ACC112 (cell line): ENCODE data around the gene MFGE8.
A peak's percentile ranks its signal among the peaks of the same experiment; 100 is the strongest.

Source experiments
- H2AFZ ChIP-seq: fragments of 200-600 bp; sonication (generic); one replicate; pipeline ENCODE4 v1.6.0; 2017; ENCODE audit warnings: antibody characterized with exemption, low read length; ENCODE audit not compliant: unreplicated experiment
- H3K27ac ChIP-seq: fragments of 200-600 bp; sonication (generic); 2 replicates; pipeline ENCODE4 v1.5.1; 2014; ENCODE audit warnings: low read depth, mild to moderate bottlenecking, antibody characterized with exemption, low read length, moderate library complexity
- H3K27me3 ChIP-seq: fragments of 200-600 bp; sonication (generic); 2 replicates; pipeline ENCODE4 v1.6.1; 2014; ENCODE audit warnings: mild to moderate bottlenecking, antibody characterized with exemption, low read length, moderate library complexity, mixed read lengths; ENCODE audit not compliant: insufficient read depth
- H3K36me3 ChIP-seq: fragments of 200-600 bp; sonication (generic); 2 replicates; pipeline ENCODE4 v1.6.1; 2016; ENCODE audit warnings: mild to moderate bottlenecking, antibody characterized with exemption, low read length, moderate library complexity, mixed read lengths; ENCODE audit not compliant: insufficient read depth
- H3K4me1 ChIP-seq: fragments of 200-600 bp; sonication (generic); one replicate; pipeline ENCODE4 v1.6.1; 2016; ENCODE audit warnings: low read length, mixed read lengths; ENCODE audit not compliant: insufficient read depth, unreplicated experiment, control insufficient read depth
- H3K4me3 ChIP-seq: fragments of 200-600 bp; sonication (generic); 2 replicates; pipeline ENCODE4 v1.5.1; 2014; ENCODE audit warnings: mild to moderate bottlenecking, low read depth, low read length
- H3K79me2 ChIP-seq: fragments of 200-600 bp; sonication (generic); one replicate; pipeline ENCODE4 v1.6.0; 2016; ENCODE audit warnings: low read length; ENCODE audit not compliant: control insufficient read depth, unreplicated experiment, insufficient read depth

Gene MFGE8

GRCh38 chr15:88918738-88919137, 5.6 kb upstream of the MFGE8 start:
- no peaks in the 10 kb centered on the region for H3K79me2 ChIP-seq
- peaks cover 36% of the 10 kb centered on the region for H3K4me1 ChIP-seq
- no peaks in the 10 kb centered on the region for H3K36me3 ChIP-seq
- H3K4me3 ChIP-seq = no peak overlapping the region
- H2AFZ ChIP-seq = no peak overlapping the region
- H3K27ac ChIP-seq = peak overlapping the region; percentile 78
- H3K27me3 ChIP-seq = no peaks in the 10 kb centered on the region

- Histone ChIP-seq H3K79me2 (no peaks in the 10 kb centered on the region), H3K27me3 (no peaks in the 10 kb centered on the region), H3K4me3 (no peak overlapping the region), H3K27ac (no peak overlapping the region), H2AFZ (no peak overlapping the region), H3K4me1 (peaks cover 36% of the 10 kb centered on the region), H3K36me3 (no peaks in the 10 kb centered on the region)
These were observed 4.6 kb upstream of the MFGE8 start for GRCh38 chr15:88917760-88918159.

GRCh38 chr15:88915354-88915753, 2.2 kb upstream of the MFGE8 start:
- H3K36me3 ChIP-seq = no peaks in the 10 kb centered on the region
- peak overlapping the region; percentile 19; the same call in 1 of the 2 replicates for H3K27ac ChIP-seq
- no peaks in the 10 kb centered on the region for H3K27me3 ChIP-seq
- no peak overlapping the region for H2AFZ ChIP-seq
- H3K4me3 ChIP-seq = no peak overlapping the region
- H3K4me1 ChIP-seq = peaks cover 42% of the 10 kb centered on the region
- H3K79me2 ChIP-seq = no peaks in the 10 kb centered on the region

- peak overlapping the region; percentile 63 for H3K27ac ChIP-seq
These were observed 631 bp upstream of the MFGE8 start for GRCh38 chr15:88913850-88914169.

GRCh38 chr15:88912500-88912921, 668 bp downstream of the MFGE8 start:
- H3K27ac ChIP-seq = peak overlapping the region; percentile 63

More at GRCh38 chr15:88913850-88914169, 631 bp upstream of the MFGE8 start:
- Histone ChIP-seq H3K79me2 (no peaks in the 10 kb centered on the region), H2AFZ (peak overlapping the region; percentile 30), H3K27me3 (no peaks in the 10 kb centered on the region), H3K36me3 (no peaks in the 10 kb centered on the region), H3K4me3 (peak overlapping the region; percentile 78), H3K4me1 (peaks cover 35% of the 10 kb centered on the region)

GRCh38 chr15:88911766-88912118, 1.4 kb downstream of the MFGE8 start:
- peaks cover 23% of the 10 kb centered on the region for H3K4me1 ChIP-seq
- H3K79me2 ChIP-seq = no peaks in the 10 kb centered on the region
- peak overlapping the region; percentile 78 for H3K4me3 ChIP-seq
- no peak overlapping the region for H2AFZ ChIP-seq
- no peaks in the 10 kb centered on the region for H3K27me3 ChIP-seq
- H3K36me3 ChIP-seq = no peaks in the 10 kb centered on the region
- H3K27ac ChIP-seq = peak overlapping the region; percentile 63; the same call in 1 of the 2 replicates

More at GRCh38 chr15:88912500-88912921, 668 bp downstream of the MFGE8 start:
- Histone ChIP-seq H3K4me1 (peaks cover 23% of the 10 kb centered on the region), H3K36me3 (no peaks in the 10 kb centered on the region), H3K4me3 (peak overlapping the region; percentile 78), H3K27me3 (no peaks in the 10 kb centered on the region), H3K79me2 (no peaks in the 10 kb centered on the region), H2AFZ (peak overlapping the region; percentile 39)

- no peak overlapping the region for H3K4me3 ChIP-seq
- peaks cover 26% of the 10 kb centered on the region for H3K4me1 ChIP-seq
- H3K79me2 ChIP-seq = no peaks in the 10 kb centered on the region
- no peaks in the 10 kb centered on the region for H3K36me3 ChIP-seq
- H3K27me3 ChIP-seq = no peaks in the 10 kb centered on the region
- H3K27ac ChIP-seq = no peak overlapping the region
- no peak overlapping the region for H2AFZ ChIP-seq
These were observed 3.0 kb downstream of the MFGE8 start for GRCh38 chr15:88909956-88910831.

GRCh38 chr15:88908697-88909621, 4.2 kb downstream of the MFGE8 start:
- no peaks in the 10 kb centered on the region for H3K36me3 ChIP-seq
- H3K79me2 ChIP-seq = no peaks in the 10 kb centered on the region
- no peak overlapping the region for H3K27ac ChIP-seq
- peaks cover 30% of the 10 kb centered on the region for H3K4me1 ChIP-seq
- H3K27me3 ChIP-seq = no peaks in the 10 kb centered on the region
- H2AFZ ChIP-seq = no peak overlapping the region
- H3K4me3 ChIP-seq = no peak overlapping the region

- Histone ChIP-seq H3K79me2 (no peaks in the 10 kb centered on the region), H3K36me3 (no peaks in the 10 kb centered on the region), H2AFZ (no peak overlapping the region), H3K27ac (no peak overlapping the region), H3K4me3 (no peak overlapping the region), H3K4me1 (peaks cover 30% of the 10 kb centered on the region), H3K27me3 (no peaks in the 10 kb centered on the region)
These were observed 5.1 kb downstream of the MFGE8 start for GRCh38 chr15:88908123-88908522.

- peaks cover 29% of the 10 kb centered on the region for H3K4me1 ChIP-seq
- no peaks in the 10 kb centered on the region for H3K79me2 ChIP-seq
- H3K27me3 ChIP-seq = no peaks in the 10 kb centered on the region
- no peak overlapping the region for H2AFZ ChIP-seq
- no peak overlapping the region for H3K27ac ChIP-seq
- H3K4me3 ChIP-seq = no peak overlapping the region
- no peaks in the 10 kb centered on the region for H3K36me3 ChIP-seq
These were observed 6.1 kb downstream of the MFGE8 start for GRCh38 chr15:88907111-88907510.
